NCI-H446 (cell line): Measurements from ENCODE around the gene PTPN9.
"Not testable (repeated sequence)": the region's sequence is repeated elsewhere in the genome, so short reads cannot be mapped to it uniquely, and the experiment has no call there.

Experiments used
- DNase-seq, 2 experiments: peaks; one replicate each; lab custom pipeline; 2025; lab: John Stamatoyannopoulos, UW

PTPN9 gene

GRCh38 chr15:75530169-75530568 lies 48.9 kb downstream of the PTPN9 start:
- DNase-seq, result no peak

- DNase-seq, result not testable (repeated sequence)
Measured at GRCh38 chr15:75525756-75526155, 53.4 kb downstream of the PTPN9 start.

- DNase-seq, result no peak
Measured at GRCh38 chr15:75523011-75523410, 56.1 kb downstream of the PTPN9 start.

GRCh38 chr15:75517233-75517632 lies 61.9 kb downstream of the PTPN9 start:
- DNase-seq, result peak in 1 of 2 experiments; percentile 7

GRCh38 chr15:75508840-75509532 lies 70.1 kb downstream of the PTPN9 start:
- peak in 1 of 2 experiments; percentile 30 for DNase-seq

- DNase-seq, result no peak
Measured at GRCh38 chr15:75502360-75502759, 76.8 kb downstream of the PTPN9 start.

GRCh38 chr15:75493732-75494131 lies 85.4 kb downstream of the PTPN9 start:
- DNase-seq, result no peak

- no peak for DNase-seq
Measured at GRCh38 chr15:75483961-75484360, 95.2 kb downstream of the PTPN9 start.

GRCh38 chr15:75483556-75483955 lies 95.6 kb downstream of the PTPN9 start:
- not testable (repeated sequence) for DNase-seq

GRCh38 chr15:75483106-75483505 lies 96.0 kb downstream of the PTPN9 start:
- no peak for DNase-seq

- DNase-seq, result not testable (repeated sequence)
Measured at GRCh38 chr15:75480463-75480862, 98.7 kb downstream of the PTPN9 start.

GRCh38 chr15:75479670-75480069 lies 99.4 kb downstream of the PTPN9 start:
- DNase-seq, result no peak

- not testable (repeated sequence) for DNase-seq
Measured at GRCh38 chr15:75477094-75477493, 102.0 kb downstream of the PTPN9 start.

GRCh38 chr15:75468913-75469598 lies 110.1 kb downstream of the PTPN9 start:
- no peak for DNase-seq

- DNase-seq, result no peak
Measured at GRCh38 chr15:75460646-75461045, 118.5 kb downstream of the PTPN9 start.

- DNase-seq, result no peak
Measured at GRCh38 chr15:75459581-75459980, 119.5 kb downstream of the PTPN9 start.

GRCh38 chr15:75456710-75457109 lies 122.4 kb downstream of the PTPN9 start:
- DNase-seq, result no peak

GRCh38 chr15:75455982-75456531 lies 123.1 kb downstream of the PTPN9 start:
- no peak for DNase-seq

- peak; percentile 41 to 53 for DNase-seq
Measured at GRCh38 chr15:75455424-75455981, 123.6 kb downstream of the PTPN9 start.

- DNase-seq, result no peak
Measured at GRCh38 chr15:75454471-75455378, 124.4 kb downstream of the PTPN9 start.

GRCh38 chr15:75453703-75454470 lies 125.2 kb downstream of the PTPN9 start:
- peak; percentile 97 to 99 for DNase-seq
